Lower lobe of right lung (tissue), 2 donors: ENCODE data around the gene ATP6V1G1. TPM values are rescaled to one million over a fixed set of nuclear protein-coding genes. Genes with fewer than 3 reads are reported as not detected.

Experiments used
- ATAC-seq, 2 donors: fragments of 200-7000 bp; cut with Tn5 transposase; one replicate each; pipeline ENCODE4 v1.9.1; 2020 to 2022; ENCODE audit warnings: mild to moderate bottlenecking in 2 of 2, moderate library complexity in 2 of 2
- DNase-seq: peaks from one replicate; pipeline ENCODE4 v3.0.0-alpha.2; 2020
- H3K27ac ChIP-seq: fragments of 200-600 bp; one replicate; pipeline ENCODE4 v1.8.0; 2022
- H3K27me3 ChIP-seq: fragments of 200-600 bp; one replicate; pipeline ENCODE4 v1.8.0; 2022; ENCODE audit warnings: low read depth
- H3K36me3 ChIP-seq: fragments of 200-600 bp; one replicate; pipeline ENCODE4 v1.8.0; 2022; ENCODE audit warnings: mild to moderate bottlenecking
- H3K4me1 ChIP-seq: fragments of 200-600 bp; one replicate; pipeline ENCODE4 v1.8.0; 2022
- H3K4me3 ChIP-seq: fragments of 200-600 bp; one replicate; pipeline ENCODE4 v1.8.0; 2022; ENCODE audit warnings: mild to moderate bottlenecking
- H3K9me3 ChIP-seq: fragments of 200-600 bp; one replicate; pipeline ENCODE4 v1.8.0; 2022
- CTCF ChIP-seq: fragments of 200-600 bp; IDR thresholded peaks from one replicate; pipeline ENCODE4 v1.8.0; 2022; ENCODE audit warnings: antibody characterized with exemption, mild to moderate bottlenecking
- intact Hi-C: fragments of 100-400 bp; cut with DNase I; formaldehyde crosslinking; loops from one replicate; pipeline ENCODE4 v1.11.0; 2022
- total RNA-seq: library from RNA; stranded (reverse); fragmentation: NEBNext Ultra II Directional; extraction: Animal tissue kit (Norgen Biotek cat#: 25700); gene quantifications from one replicate; pipeline ENCODE4 v1.2.1, GENCODE V29; 2021
- donor health status: DM: no; HTN: yes; CAD: no; lungs with severe emphysema.

The ATP6V1G1 gene
- total RNA-seq, 1 donor from 2014 or later = 104 TPM

DNA sequence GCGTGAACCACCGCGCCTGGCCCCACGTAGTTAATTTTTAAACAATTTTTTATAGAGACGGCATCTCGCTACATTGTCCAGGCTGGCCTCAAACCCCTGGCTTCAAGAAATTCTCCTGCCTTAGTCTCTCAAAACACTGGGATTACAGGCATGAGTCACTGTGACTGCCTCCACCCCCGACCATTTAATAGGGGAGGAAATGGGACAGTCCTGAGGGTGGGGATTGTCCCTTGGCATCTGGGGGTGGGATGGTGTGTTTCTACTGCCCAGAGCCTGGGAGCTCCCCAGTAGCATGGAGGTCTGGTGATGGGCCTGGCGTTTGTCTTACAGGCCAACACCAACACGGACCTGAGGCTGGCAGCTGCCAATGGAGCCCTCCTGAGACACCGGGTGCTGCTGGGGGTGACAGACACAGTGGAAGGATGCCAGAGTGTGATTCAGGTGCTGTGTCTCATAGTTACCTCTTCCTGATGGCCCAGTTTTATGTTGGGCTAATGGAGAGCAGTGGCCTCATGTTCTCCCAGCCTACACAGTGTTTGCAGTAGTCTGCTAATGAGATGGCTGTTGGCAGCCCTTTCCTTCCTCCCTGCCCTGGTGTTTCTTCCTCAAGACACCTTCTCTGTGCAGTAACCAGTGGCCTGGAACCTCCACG, 46.0 kb downstream of the ATP6V1G1 start:
- TF ChIP-seq CTCF = no peak
- peaks cover 85% of the 10 kb centered on the region for H3K36me3 ChIP-seq
- ATAC-seq = no peak
- H3K9me3 ChIP-seq = no peaks in the 10 kb centered on the region
- no peak overlapping the region for H3K27ac ChIP-seq
- H3K4me1 ChIP-seq = no peaks in the 10 kb centered on the region
- intact Hi-C loops = no loop called here
- no peak for DNase-seq
- no peaks in the 10 kb centered on the region for H3K27me3 ChIP-seq
- no peak overlapping the region for H3K4me3 ChIP-seq

DNA sequence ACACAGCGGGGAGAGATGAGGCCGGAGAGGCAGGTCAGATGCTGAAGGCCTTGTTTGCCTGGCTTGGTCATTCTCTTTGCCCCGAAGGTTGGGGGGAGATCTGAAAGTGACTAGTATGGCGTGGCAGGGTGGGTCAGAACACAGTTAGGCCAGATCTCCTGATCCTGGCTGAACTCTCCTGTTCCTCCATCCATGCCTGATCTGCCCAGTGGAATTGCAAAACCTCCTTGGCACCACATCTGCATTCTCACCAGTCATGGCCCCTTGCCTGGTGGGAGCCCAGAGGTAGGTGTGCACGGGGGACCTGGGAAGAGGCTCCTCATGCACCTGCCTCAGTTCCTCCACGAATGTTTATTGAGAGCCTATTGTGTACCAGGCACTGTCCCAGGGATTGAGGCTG, 46.8 kb downstream of the ATP6V1G1 start:
- H3K36me3 ChIP-seq = peaks cover 85% of the 10 kb centered on the region
- no peak for DNase-seq
- no peaks in the 10 kb centered on the region for H3K27me3 ChIP-seq
- H3K4me1 ChIP-seq = no peaks in the 10 kb centered on the region
- H3K27ac ChIP-seq = no peak overlapping the region
- H3K4me3 ChIP-seq = no peak overlapping the region
- TF ChIP-seq CTCF = no peak
- H3K9me3 ChIP-seq = no peaks in the 10 kb centered on the region
- no peak for ATAC-seq
- intact Hi-C loops = no loop called here

DNA sequence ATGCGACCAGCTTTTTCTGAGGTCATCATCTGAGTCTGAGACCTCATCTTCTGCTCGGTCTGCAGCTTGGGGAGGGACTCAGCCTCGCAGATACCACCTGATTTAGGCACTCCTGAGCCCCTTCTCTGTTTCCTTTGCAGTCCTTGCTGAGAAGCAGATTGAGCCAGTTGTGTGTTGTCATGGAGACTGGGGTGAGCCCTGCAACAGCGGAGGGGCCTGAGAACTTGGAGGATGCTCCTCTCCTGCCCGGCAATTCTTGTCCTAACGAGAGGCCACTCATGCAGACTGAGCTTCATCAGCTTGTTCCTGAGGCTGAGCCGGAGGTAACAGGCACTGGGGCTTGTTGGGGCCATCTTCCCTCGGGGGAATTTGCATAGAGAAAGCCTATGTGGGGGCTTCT, 50.8 kb downstream of the ATP6V1G1 start:
- Histone ChIP-seq H3K9me3 (no peaks in the 10 kb centered on the region), H3K4me3 (no peak overlapping the region), H3K27me3 (no peaks in the 10 kb centered on the region), H3K36me3 (peaks cover 84% of the 10 kb centered on the region), H3K27ac (no peak overlapping the region), H3K4me1 (no peaks in the 10 kb centered on the region)
- TF ChIP-seq CTCF = no peak
- ATAC-seq (no peak), DNase-seq (no peak)
- intact Hi-C loops = no loop called here

DNA sequence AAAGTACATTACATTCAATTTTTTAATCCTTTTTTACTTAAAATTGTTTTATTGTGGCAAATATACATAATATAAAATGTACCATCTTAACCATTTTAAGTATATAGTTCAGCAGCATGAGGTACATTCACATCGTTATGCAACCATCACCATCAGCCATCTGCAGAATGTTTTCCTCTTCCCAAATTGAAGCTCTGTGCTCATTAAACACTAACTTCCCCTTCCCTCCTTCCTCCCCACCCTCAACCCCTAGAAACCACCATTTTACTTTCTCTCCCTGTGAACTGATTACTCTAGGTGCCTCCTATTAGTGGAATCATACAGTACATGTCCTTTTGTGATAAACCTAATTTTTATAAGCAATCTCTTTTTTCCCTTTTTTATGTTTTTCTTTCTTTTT, 54.4 kb downstream of the ATP6V1G1 start:
- no peak overlapping the region for H3K4me3 ChIP-seq
- ATAC-seq (peak in 1 of 2 donors; percentile 37), DNase-seq (no peak)
- TF ChIP-seq CTCF = no peak
- intact Hi-C loops = no loop called here
- H3K36me3 ChIP-seq = peaks cover 78% of the 10 kb centered on the region
- H3K4me1 ChIP-seq = no peaks in the 10 kb centered on the region
- H3K27ac ChIP-seq = no peak overlapping the region
- no peaks in the 10 kb centered on the region for H3K9me3 ChIP-seq
- H3K27me3 ChIP-seq = no peaks in the 10 kb centered on the region

- H3K27ac ChIP-seq = no peak overlapping the region
- H3K4me3 ChIP-seq = no peak overlapping the region
- no peaks in the 10 kb centered on the region for H3K4me1 ChIP-seq
- peaks cover 73% of the 10 kb centered on the region for H3K36me3 ChIP-seq
- H3K9me3 ChIP-seq = no peaks in the 10 kb centered on the region
- intact Hi-C loops = no loop called here
- no peak for ATAC-seq
- no peak for TF ChIP-seq CTCF
- no peaks in the 10 kb centered on the region for H3K27me3 ChIP-seq
- no peak for DNase-seq
Measured at GRCh38 chr9:114643001-114643400, 55.4 kb downstream of the ATP6V1G1 start.
